ENCODE results near the gene CCNYL1. TPM values are rescaled to one million over a fixed set of nuclear protein-coding genes. Genes with fewer than 3 reads are reported as not detected.
A peak's percentile ranks its signal among the peaks of the same experiment; 100 is the strongest.
"Not testable (repeated sequence)": the region's sequence is repeated elsewhere in the genome, so short reads cannot be mapped to it uniquely, and the experiment has no call there.

The CCNYL1 gene
- total and polyA plus RNA-seq, 12 donors: 2.0 to 13.3 (median 6.6) TPM

GRCh38 chr2:207692206-207693065, 19.0 kb upstream of the CCNYL1 start:
- H3K4me3 ChIP-seq: no peak overlapping the region
- no peaks in the 10 kb centered on the region for H3K27me3 ChIP-seq
- peak in 6 of 7 donors; percentile 49 to 73 (median 64) for DNase-seq
- TF ChIP-seq POLR2A (IDR thresholded peaks at IDR 0.05): no peak
- peak; percentile 10 to 51 (median 49) for TF ChIP-seq CTCF (IDR thresholded peaks at IDR 0.05)
- intact Hi-C loops (cut with DNase I): no loop called here
- H3K27ac ChIP-seq: no peak overlapping the region
- no peaks in the 10 kb centered on the region for H3K36me3 ChIP-seq (replicated peaks in 1 of 2)
- H3K9me3 ChIP-seq (replicated peaks in 1 of 3): no peaks in the 10 kb centered on the region
- WGBS, 4 donors: 34 to 40% (median 37%) methylated on average over 7 of the region's 7 CpGs
- no peaks in the 10 kb centered on the region for H3K4me1 ChIP-seq (replicated peaks in 1 of 2)

- Histone ChIP-seq H3K27me3 (no peaks in the 10 kb centered on the region), H3K9me3 (replicated peaks in 1 of 3) (no peaks in the 10 kb centered on the region), H3K4me1 (replicated peaks in 1 of 2) (no peaks in the 10 kb centered on the region), H3K27ac (no peak overlapping the region), H3K36me3 (replicated peaks in 1 of 2) (no peaks in the 10 kb centered on the region), H3K4me3 (no peak overlapping the region)
- TF ChIP-seq CTCF (IDR thresholded peaks at IDR 0.05) (no peak), POLR2A (IDR thresholded peaks at IDR 0.05) (no peak)
- intact Hi-C loops (cut with DNase I): no loop called here
- DNase-seq: no peak
- WGBS, 4 donors: 51 to 56% (median 54%) methylated on average over 4 of the region's 4 CpGs
Observed at GRCh38 chr2:207693641-207694249, 17.7 kb upstream of the CCNYL1 start.

- H3K4me3 ChIP-seq: no peak overlapping the region
- no peak for TF ChIP-seq POLR2A (IDR thresholded peaks at IDR 0.05)
- TF ChIP-seq CTCF (IDR thresholded peaks at IDR 0.05): no peak
- H3K27me3 ChIP-seq: no peaks in the 10 kb centered on the region
- intact Hi-C loops (cut with DNase I): no loop called here
- H3K27ac ChIP-seq: no peak overlapping the region
- no peaks in the 10 kb centered on the region for H3K9me3 ChIP-seq (replicated peaks in 1 of 3)
- H3K4me1 ChIP-seq (replicated peaks in 1 of 2): no peaks in the 10 kb centered on the region
- 69 to 81% (median 74%) methylated on average over 4 of the region's 4 CpGs for WGBS, 4 donors
- DNase-seq: no peak
- H3K36me3 ChIP-seq (replicated peaks in 1 of 2): no peaks in the 10 kb centered on the region
Observed at GRCh38 chr2:207694811-207695281, 16.6 kb upstream of the CCNYL1 start.

GRCh38 chr2:207695293-207695692, 16.1 kb upstream of the CCNYL1 start:
- no peak overlapping the region for H3K4me3 ChIP-seq
- WGBS, 4 donors: 75 to 83% (median 81%) methylated on average over 4 of the region's 4 CpGs
- H3K9me3 ChIP-seq (replicated peaks in 1 of 3): no peaks in the 10 kb centered on the region
- no peak for DNase-seq
- H3K4me1 ChIP-seq (replicated peaks in 1 of 2): no peaks in the 10 kb centered on the region
- no peaks in the 10 kb centered on the region for H3K27me3 ChIP-seq
- TF ChIP-seq CTCF (IDR thresholded peaks at IDR 0.05) (no peak), POLR2A (IDR thresholded peaks at IDR 0.05) (no peak)
- H3K36me3 ChIP-seq (replicated peaks in 1 of 2): no peaks in the 10 kb centered on the region
- no peak overlapping the region for H3K27ac ChIP-seq
- intact Hi-C loops (cut with DNase I): no loop called here

DNA sequence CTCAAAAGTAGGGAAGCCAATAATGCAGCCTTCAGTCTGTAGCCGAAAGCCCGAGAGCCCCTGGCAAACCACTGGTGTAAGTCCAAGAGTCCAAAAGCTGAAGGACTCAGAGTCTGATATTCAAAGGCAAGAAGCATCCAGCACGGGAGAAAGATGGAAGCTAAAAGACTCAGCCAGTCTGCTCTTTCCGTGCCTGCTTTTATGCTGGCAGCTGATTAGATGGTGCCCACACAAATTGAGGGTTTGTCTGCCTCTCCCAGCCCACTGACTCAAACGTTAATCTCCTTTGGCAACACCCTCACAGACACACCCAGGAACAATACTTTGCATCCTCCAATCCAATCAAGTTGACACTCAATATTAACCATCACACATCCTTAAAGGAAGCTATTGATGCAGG, 14.5 kb upstream of the CCNYL1 start:
- DNase-seq; H3K36me3 ChIP-seq (replicated peaks in 1 of 2); H3K9me3 ChIP-seq (replicated peaks in 1 of 3); intact Hi-C loops (cut with DNase I); H3K4me3 ChIP-seq; H3K27ac ChIP-seq; H3K27me3 ChIP-seq; H3K4me1 ChIP-seq (replicated peaks in 1 of 2): not testable (repeated sequence)
- 76 to 83% (median 79%) methylated on average over 5 of the region's 5 CpGs for WGBS, 4 donors

All from adrenal gland (tissue), 12 donors.